Esophagus mucosa (tissue), 1 donor: ENCODE results near the gene SORCS2. TPM values are rescaled to one million over a fixed set of nuclear protein-coding genes. Genes with fewer than 3 reads are reported as not detected.
A peak's percentile ranks its signal among the peaks of the same experiment; 100 is the strongest.

ENCODE experiments used
- ATAC-seq: fragments of 200-7000 bp; cut with Tn5 transposase; one replicate; pipeline ENCODE4 v1.9.1; 2020
- total RNA-seq: library from RNA; stranded (reverse); gene quantifications from one replicate; pipeline ENCODE4 v1.2.4, GENCODE V29; 2023
- donor health status: DM: yes; HTN: yes; CAD: no.

Gene SORCS2
- total RNA-seq, 1 donor from 2014 or later: 5.0 TPM

DNA sequence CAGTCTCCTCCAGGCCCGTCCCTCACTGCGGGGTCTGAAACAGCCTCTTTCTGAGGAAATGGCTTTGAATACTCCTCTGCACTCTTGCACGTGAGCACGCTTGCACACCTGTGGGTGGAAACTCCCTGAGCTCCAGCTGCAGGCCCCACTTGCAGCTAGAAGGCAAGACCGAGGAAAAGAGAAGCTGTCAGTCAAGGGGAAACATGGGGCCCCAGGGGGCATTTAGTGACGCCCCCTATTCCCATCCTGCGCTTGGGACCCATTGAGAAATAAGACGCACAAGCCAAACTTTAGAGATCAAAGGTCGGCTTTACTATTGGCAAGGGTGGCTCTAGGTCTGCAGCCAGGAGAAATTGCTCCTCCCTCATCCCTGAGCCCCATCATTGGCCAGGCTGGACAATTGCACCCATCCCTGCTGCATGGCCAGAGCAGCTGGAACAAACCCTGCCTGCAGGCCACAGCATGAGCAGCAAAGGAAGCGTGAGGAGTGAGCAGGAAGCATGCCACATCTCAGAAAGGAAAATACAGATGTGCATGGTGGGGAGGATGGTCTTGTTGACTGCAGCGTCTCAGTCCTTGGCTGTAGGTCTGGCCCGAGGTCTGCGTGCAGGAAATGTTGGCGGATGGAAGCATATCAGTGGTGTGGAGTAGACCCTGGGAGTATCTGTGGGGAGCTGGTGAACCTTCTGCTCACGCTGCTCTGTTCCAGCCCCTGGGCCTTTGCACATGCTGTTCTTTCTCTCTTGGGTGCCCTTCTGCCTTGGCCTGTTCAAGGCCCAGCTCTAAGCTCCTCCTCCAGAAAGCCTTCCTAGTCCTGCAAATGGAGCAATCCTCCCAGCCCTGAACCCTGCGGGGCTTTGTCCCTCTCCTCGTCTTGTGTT lies 148.5 kb downstream of the SORCS2 start:
- no peak for ATAC-seq

DNA sequence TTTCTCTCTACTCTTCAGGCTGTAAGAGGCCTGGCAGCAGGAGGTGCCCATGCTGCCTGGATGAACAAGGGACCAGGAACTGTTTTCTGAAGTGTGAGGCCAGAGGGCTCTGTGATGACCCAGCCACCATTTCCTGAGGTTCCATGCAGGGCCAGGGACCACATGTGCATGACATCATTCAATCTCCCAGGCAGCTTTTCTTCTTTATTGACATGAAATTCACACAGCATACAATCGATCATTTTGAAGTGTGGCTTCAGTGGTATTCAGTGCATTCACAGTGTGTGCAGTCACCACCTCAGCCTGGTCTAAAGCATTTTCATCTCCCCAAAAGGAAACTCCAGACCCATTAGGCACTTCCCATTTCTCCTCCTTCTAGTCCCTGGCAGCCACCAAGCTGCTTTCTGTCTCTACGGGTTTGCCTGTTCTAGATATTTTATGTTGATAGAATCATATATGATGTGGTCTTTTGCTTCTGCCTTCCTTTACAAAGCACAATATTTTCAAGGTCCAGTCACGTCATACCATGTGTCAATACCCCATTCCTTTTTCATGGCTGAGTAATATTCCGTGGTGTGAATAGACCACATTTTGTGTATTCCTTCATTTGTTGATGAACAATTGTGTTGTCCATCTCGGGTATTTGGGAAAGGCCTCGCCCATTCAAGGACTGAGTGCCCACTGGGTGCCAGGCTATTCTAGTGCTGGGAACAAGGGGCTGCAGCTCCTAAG lies 149.3 kb downstream of the SORCS2 start:
- ATAC-seq: no peak

GRCh38 chr4:7342223-7343080 lies 150.1 kb downstream of the SORCS2 start:
- no peak for ATAC-seq

DNA sequence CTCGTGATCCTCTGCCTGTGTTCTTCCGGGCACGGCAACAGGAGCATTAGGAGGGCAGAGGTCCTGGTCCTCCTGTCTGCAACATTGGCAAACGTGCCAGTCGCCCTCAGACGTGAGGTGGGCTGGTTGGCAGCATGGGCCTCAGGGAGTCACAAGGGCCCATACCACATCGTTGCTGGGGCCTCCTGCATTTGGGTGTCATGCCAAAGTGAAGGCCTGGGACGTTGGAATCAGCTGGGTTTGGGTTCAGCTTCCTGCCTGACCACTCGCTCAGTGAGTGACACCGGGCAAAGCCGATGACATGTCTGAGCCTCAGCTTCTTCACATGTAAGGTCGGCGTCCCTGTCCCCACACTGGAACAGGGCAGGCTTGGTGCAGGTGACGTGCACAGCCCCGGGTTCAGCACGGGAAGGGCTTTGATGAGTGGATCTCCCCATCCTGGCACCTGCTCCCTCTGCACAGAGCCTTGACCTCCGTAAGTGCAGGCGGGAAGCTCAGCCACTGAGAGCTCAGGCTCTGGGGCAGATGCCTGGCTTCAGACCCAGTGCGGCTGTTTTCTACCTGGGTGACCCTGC lies 150.8 kb downstream of the SORCS2 start:
- ATAC-seq: no peak

DNA sequence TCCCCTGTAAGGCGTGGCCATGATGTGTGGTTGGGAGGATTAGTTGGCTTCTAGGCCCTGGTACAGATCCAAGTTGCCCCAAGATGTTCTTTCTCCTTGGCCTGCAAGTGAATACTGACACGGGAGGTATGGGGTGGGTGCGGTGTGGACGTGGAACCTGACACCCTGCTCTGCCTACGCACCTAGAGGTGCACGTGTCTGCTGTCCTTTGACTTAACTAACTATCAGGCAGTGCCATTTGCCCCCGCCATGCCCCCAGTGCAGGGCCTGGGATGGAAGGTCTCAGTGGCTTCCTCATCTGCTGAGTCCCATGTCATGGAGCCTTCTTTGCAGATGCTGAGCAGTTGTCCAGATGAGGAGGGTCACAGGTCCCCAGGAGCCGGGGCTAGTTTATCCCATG lies 151.6 kb downstream of the SORCS2 start:
- ATAC-seq: no peak

GRCh38 chr4:7344636-7345155 lies 152.4 kb downstream of the SORCS2 start:
- ATAC-seq: no peak

DNA sequence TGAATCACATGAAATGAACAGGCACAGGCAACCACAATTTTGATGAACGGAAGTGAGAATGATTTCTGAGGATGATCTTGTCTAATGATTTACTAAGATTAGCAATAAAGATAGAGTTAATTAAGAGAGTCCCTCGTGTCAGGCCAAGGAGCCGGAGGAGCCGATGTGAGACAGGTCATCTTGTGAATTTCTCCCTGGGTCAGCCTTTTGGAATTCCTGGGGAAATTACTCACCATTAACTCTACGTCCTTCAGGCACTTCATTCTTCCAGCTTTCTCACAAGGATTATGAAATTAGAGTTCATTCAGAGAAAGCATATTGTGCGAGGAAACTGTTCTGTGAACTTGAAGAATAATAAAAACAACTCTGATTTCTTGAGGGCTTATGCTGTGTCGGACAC lies 155.6 kb downstream of the SORCS2 start:
- ATAC-seq: no peak

- ATAC-seq: no peak
These were observed 156.9 kb downstream of the SORCS2 start for GRCh38 chr4:7348946-7349900.

- ATAC-seq: no peak
These were observed 158.1 kb downstream of the SORCS2 start for GRCh38 chr4:7350396-7350795.

DNA sequence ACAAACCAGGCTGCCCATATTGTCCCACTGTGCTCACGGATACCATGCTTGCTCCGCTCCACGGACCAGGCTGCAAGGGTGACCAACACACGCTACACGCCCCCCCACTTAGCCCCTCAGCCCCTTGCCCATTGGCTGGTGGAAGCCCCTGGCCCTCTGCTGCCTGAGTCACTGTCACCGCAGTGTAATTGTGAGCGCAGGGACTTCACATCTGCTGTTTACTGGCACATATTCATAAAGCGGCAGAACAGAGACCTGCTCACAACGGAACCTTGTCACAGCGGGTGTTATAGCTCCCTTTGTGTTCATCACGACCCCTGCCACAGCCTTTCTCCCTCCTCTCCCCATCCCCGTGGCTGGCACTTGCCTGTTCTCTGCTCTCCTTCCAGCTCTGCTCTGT lies 158.7 kb downstream of the SORCS2 start:
- ATAC-seq: no peak

DNA sequence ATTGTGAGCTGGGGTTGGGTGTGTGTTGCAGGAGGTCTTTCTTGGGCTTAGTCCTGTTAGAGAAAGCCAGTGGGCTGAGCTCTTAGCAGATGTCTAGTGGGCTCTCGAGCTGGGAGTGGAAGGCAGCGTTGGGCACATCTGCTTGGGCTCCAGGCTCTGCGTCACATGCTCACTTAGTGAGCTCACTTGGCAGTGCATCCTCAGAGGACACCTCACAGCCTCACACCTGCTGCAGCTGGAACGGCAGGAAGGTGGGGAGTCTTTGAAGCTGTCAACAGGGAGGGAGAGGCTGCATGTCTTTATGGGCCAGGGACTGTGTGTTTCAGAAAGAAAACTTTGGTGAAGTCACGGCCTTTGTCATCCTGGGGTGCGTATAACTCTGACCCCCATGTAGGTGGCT lies 160.1 kb downstream of the SORCS2 start:
- no peak for ATAC-seq

- no peak for ATAC-seq
These were observed 160.9 kb downstream of the SORCS2 start for GRCh38 chr4:7353046-7353790.

- ATAC-seq: no peak
These were observed 161.7 kb downstream of the SORCS2 start for GRCh38 chr4:7353846-7354610.

DNA sequence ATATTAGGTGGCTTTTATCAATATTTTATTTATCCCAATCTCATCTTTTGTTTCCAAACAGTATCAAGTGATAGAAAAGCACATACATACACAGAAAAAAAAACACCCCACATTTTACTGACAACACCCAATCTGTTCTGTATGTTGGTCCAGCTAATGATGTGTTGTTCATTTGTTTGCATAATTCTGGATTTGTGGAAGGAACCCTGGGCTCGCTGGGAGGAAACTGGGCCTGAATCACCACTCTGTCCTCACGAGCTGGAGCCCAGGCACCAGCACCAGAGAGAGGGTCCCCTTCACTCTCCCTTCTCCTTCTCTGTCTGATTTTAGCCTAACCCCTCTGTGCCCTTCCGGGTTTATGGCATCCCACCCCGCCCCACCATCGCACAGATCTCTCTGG lies 162.6 kb downstream of the SORCS2 start:
- ATAC-seq: no peak

GRCh38 chr4:7355795-7356194 lies 163.5 kb downstream of the SORCS2 start:
- no peak for ATAC-seq

- no peak for ATAC-seq
These were observed 164.5 kb downstream of the SORCS2 start for GRCh38 chr4:7356667-7357310.

- no peak for ATAC-seq
These were observed 165.0 kb downstream of the SORCS2 start for GRCh38 chr4:7357323-7357722.

GRCh38 chr4:7358100-7358735 lies 165.9 kb downstream of the SORCS2 start:
- ATAC-seq: peak; percentile 66
